DND-41 (cell line): ENCODE measurements around the gene NUDT22.

Experiments
- CTCF ChIP-seq: IDR thresholded peaks from 2 replicates; pipeline ENCODE4 v1.5.1; 2012; ENCODE audit warnings: borderline replicate concordance, low read length, moderate library complexity, mild to moderate bottlenecking; ENCODE audit not compliant: poor library complexity, severe bottlenecking; ENCODE audit errors: extremely low read depth
- EZH2 ChIP-seq: IDR thresholded peaks from 3 replicates; pipeline ENCODE4 v1.6.1; 2012; ENCODE audit warnings: borderline replicate concordance, low read depth, mild to moderate bottlenecking, moderate library complexity, low read length, inconsistent platforms; ENCODE audit not compliant: severe bottlenecking

DNA sequence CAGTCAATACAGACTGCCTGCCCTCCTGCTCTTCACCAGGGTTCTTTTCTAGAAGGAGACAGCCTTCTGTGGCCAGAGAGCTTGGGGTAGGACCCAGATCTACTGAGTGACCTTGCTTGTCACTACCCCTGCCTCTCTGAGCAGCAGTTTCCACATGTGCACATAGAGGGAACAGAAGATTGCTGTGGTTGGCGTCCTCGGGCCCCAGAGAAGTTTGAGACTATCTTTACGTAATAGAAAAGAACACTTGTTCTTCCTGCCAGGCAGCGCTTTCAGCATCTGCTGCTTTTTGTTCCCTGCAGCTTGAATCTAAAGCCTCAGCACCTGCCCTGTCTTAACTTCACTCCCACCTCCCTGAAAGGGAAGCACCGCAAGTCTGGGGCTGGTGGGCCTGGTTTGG is 12.9 kb downstream of the NUDT22 start:
- TF ChIP-seq CTCF: no peak
- no peak for TF ChIP-seq EZH2
